Endothelial cell of umbilical vein (primary cell): ENCODE measurements around the gene TIMP4. TPM values are rescaled to one million over a fixed set of nuclear protein-coding genes. Genes with fewer than 3 reads are reported as not detected.

Source experiments
- BruUV-seq: library from RNA; stranded (reverse); fragments of 400-500 nt; replicated peaks from 2 replicates; lab custom pipeline; 2021; lab: Mats Ljungman, UMichigan
- CTCF ChIA-PET: fragments of 300-600, 350-600 bp; sonication (Branson Sonifier 250); formaldehyde crosslinking; loops from one replicate; lab custom pipeline; 2021; ENCODE audit warnings: antibody characterized with exemption, inconsistent platforms; lab: Charles Lee
- POLR2A ChIA-PET: fragments of 300-600, 350-600 bp; sonication (Branson Sonifier 250); formaldehyde crosslinking; loops from one replicate; lab custom pipeline; 2021; ENCODE audit warnings: antibody characterized with exemption, inconsistent platforms; lab: Charles Lee
- DNase-seq: peaks from one replicate; pipeline ENCODE4 v3.0.0-alpha.2; 2011; ENCODE audit warnings: low read depth, low spot score
- FAIRE-seq: peaks from 2 replicates; lab custom pipeline; 2011; peaks lifted over from hg19 to GRCh38; lab: Jason Lieb, UNC
- H2AFZ ChIP-seq: 2 replicates; pipeline ENCODE4 v1.6.0; 2012; ENCODE audit warnings: low read depth, low read length, control low read depth, inconsistent platforms
- H3K27ac ChIP-seq: 2 replicates; pipeline ENCODE4 v1.5.1; 2011; ENCODE audit warnings: low read depth, mild to moderate bottlenecking, control low read depth, low read length, moderate library complexity; ENCODE audit not compliant: insufficient read depth
- H3K27me3 ChIP-seq, 2 experiments: 2 replicates each; pipeline versions ENCODE4 v1.6.0 to v1.6.1; 2011; ENCODE audit warnings: low read length in 2 of 2, mixed read lengths in 1 of 2; ENCODE audit not compliant: control insufficient read depth in 2 of 2, insufficient read depth in 2 of 2
- H3K36me3 ChIP-seq, 2 experiments: 2 replicates in 1 of 2; 3 replicates in 1 of 2; pipeline ENCODE4 v1.5.1; 2011; ENCODE audit warnings: low read length in 2 of 2, mild to moderate bottlenecking in 1 of 2, moderate library complexity in 1 of 2; ENCODE audit not compliant: control insufficient read depth in 2 of 2, insufficient read depth in 2 of 2; ENCODE audit errors: extremely low read depth in 1 of 2
- H3K4me1 ChIP-seq: 3 replicates; pipeline ENCODE4 v1.5.1; 2011; ENCODE audit warnings: mild to moderate bottlenecking, low read length; ENCODE audit not compliant: control insufficient read depth, insufficient read depth; ENCODE audit errors: extremely low read depth
- H3K4me2 ChIP-seq: 2 replicates; pipeline ENCODE4 v1.6.1; 2011; ENCODE audit warnings: low read length, control low read depth, mixed read lengths; ENCODE audit not compliant: insufficient read depth
- H3K4me3 ChIP-seq, 3 experiments: fragments of 200-600 bp in 1 of 3; sonication (generic), shearing (Covaris generic) in 1 of 3; replicated peaks in 1 of 3; 2 replicates each; pipeline ENCODE4 v1.5.1; 2011 to 2016; ENCODE audit warnings: control low read depth in 3 of 3, low read length in 3 of 3, mild to moderate bottlenecking in 2 of 3, inconsistent platforms in 1 of 3, low read depth in 1 of 3, moderate library complexity in 1 of 3; ENCODE audit not compliant: insufficient read depth in 1 of 3
- H3K79me2 ChIP-seq: 2 replicates; pipeline ENCODE4 v1.6.0; 2012; ENCODE audit warnings: low read length, inconsistent platforms; ENCODE audit not compliant: control insufficient read depth, insufficient read depth
- H3K9ac ChIP-seq: replicated peaks from 2 replicates; pipeline ENCODE3; 2011; ENCODE audit warnings: low read length, control low read depth; ENCODE audit not compliant: insufficient read depth; ENCODE audit errors: extremely low read depth
- H3K9me1 ChIP-seq: replicated peaks from 3 replicates; pipeline ENCODE4 v1.6.0; 2011; ENCODE audit warnings: mild to moderate bottlenecking, low read length; ENCODE audit not compliant: control insufficient read depth, insufficient read depth; ENCODE audit errors: extremely low read depth
- H3K9me3 ChIP-seq: replicated peaks from 2 replicates; pipeline ENCODE4 v1.5.1; 2012; ENCODE audit warnings: low read length, inconsistent platforms; ENCODE audit not compliant: control insufficient read depth, insufficient read depth
- H4K20me1 ChIP-seq: replicated peaks from 2 replicates; pipeline ENCODE3; 2011; ENCODE audit warnings: mild to moderate bottlenecking, low read length; ENCODE audit not compliant: control insufficient read depth, insufficient read depth; ENCODE audit errors: extremely low read depth
- CTCF ChIP-seq, 2 donors: IDR thresholded peaks; 1 replicate in 1 of 2; 2 replicates in 1 of 2; pipeline ENCODE4 v1.5.1; 2011; ENCODE audit warnings: low read length in 2 of 2, mild to moderate bottlenecking in 2 of 2, moderate library complexity in 2 of 2, control low read depth in 1 of 2, inconsistent platforms in 1 of 2, low read depth in 1 of 2; ENCODE audit not compliant: insufficient read depth in 1 of 2; ENCODE audit errors: extremely low read depth in 1 of 2
- FOS ChIP-seq: IDR thresholded peaks from 2 replicates; pipeline ENCODE4 v1.6.1; 2011; ENCODE audit warnings: mild to moderate bottlenecking, low read length, moderate library complexity, borderline replicate concordance; ENCODE audit not compliant: insufficient read depth
- GATA2 ChIP-seq: IDR thresholded peaks from 2 replicates; pipeline ENCODE4 v1.7.0; 2011; ENCODE audit warnings: low read depth, mild to moderate bottlenecking, moderate library complexity, mixed read lengths, low read length; ENCODE audit not compliant: insufficient read length, insufficient read depth
- JUN ChIP-seq: IDR thresholded peaks from 2 replicates; pipeline ENCODE4 v1.6.1; 2011; ENCODE audit warnings: borderline replicate concordance, low read depth; ENCODE audit not compliant: insufficient read length, insufficient read depth
- MYC ChIP-seq: IDR thresholded peaks from one replicate; pipeline ENCODE4 v1.6.1; 2011; ENCODE audit warnings: mild to moderate bottlenecking, low read depth, low read length
- POLR2A ChIP-seq: IDR thresholded peaks from 2 replicates; pipeline ENCODE4 v1.6.1; 2012; ENCODE audit warnings: low read depth, mild to moderate bottlenecking, control low read depth, low read length
- POLR2AphosphoS5 ChIP-seq: IDR thresholded peaks from 2 replicates; pipeline ENCODE4 v1.6.1; 2012; ENCODE audit warnings: low read depth, mild to moderate bottlenecking, control low read depth, low read length, moderate library complexity; ENCODE audit not compliant: insufficient read depth
- dilution Hi-C: fragments of 300-500 bp; cut with MboI; formaldehyde crosslinking; loops from one replicate; pipeline ENCODE4 v1.15.0; 2019; ENCODE audit warnings: low sequenced_read_pairs; ENCODE audit not compliant: extremely low pct_ligation_motif_present
- intact Hi-C: fragments of 100-400 bp; cut with micrococcal nuclease; formaldehyde crosslinking; loops from one replicate; pipeline ENCODE4 v1.10.0; 2022
- polyA plus RNA-seq, 4 experiments: library from polyadenylated mRNA; depleted of rRNA in 3 of 4; stranded (reverse) in 3 of 4; unstranded in 1 of 4; fragments of >200 nt; gene quantifications; 2 replicates each; pipeline versions ENCODE4 v1.2.1 to v1.2.3, GENCODE V29; 2011 to 2012; ENCODE audit warnings: missing spikeins in 1 of 4
- total RNA-seq: library from RNA; stranded (reverse); gene quantifications from 2 replicates; pipeline ENCODE4 v1.2.3, GENCODE V29; 2021

The TIMP4 gene
- total and polyA plus RNA-seq, 2 donors (not counting 3 experiments of a cell fraction or from before 2014, with no cell fraction given): 0.07 to 0.40 TPM

- intact Hi-C loops: no loop called here
- Histone ChIP-seq H3K9me3 (no peaks in the 10 kb centered on the region), H3K9me1 (no peaks in the 10 kb centered on the region), H2AFZ (no peak overlapping the region), H3K36me3 (no peaks in the 10 kb centered on the region), H4K20me1 (no peaks in the 10 kb centered on the region), H3K4me2 (no peak overlapping the region), H3K79me2 (no peaks in the 10 kb centered on the region), H3K27me3 (no peaks in the 10 kb centered on the region), H3K27ac (no peak overlapping the region), H3K4me1 (peaks cover 32% of the 10 kb centered on the region), H3K9ac (no peak overlapping the region), H3K4me3 (no peak overlapping the region)
- CTCF ChIA-PET: interaction anchor here (1.0 kb wide), 1 partner anchor 280 kb away, joined by 4 read pairs; no protein-coding TSS in a partner anchor
- dilution Hi-C loops: no loop called here
- DNase-seq (no peak), FAIRE-seq (no peak)
- POLR2A ChIA-PET: no interaction called here
- BruUV-seq: no TSS peak
- TF ChIP-seq POLR2A (no peak), POLR2AphosphoS5 (no peak), FOS (no peak), GATA2 (no peak), MYC (no peak), CTCF (IDR thresholded peaks at IDR 0.05; ENCODE audit: extremely low read depth in 1 of 2, insufficient read depth in 1 of 2, low read depth in 1 of 2, low read length in 2 of 2) (no peak), JUN (no peak)
Observed at GRCh38 chr3:12181806-12182205, 23.1 kb upstream of the TIMP4 start.
